Stimulated activated CD8-positive, alpha-beta memory T cell treated with anti-CD3 and anti-CD28 coated beads, Interleukin-12 subunit alpha, Interleukin-12 subunit beta, amount 100 ng/mL, for 24 hours (primary cell): ENCODE measurements around the gene NEK11.
"Not testable (repeated sequence)": the region's sequence is repeated elsewhere in the genome, so short reads cannot be mapped to it uniquely, and the experiment has no call there.

ENCODE experiments used
- DNase-seq: peaks from one replicate; pipeline ENCODE4 v3.0.0-alpha.2; 2020; ENCODE audit errors: extremely low read depth

The NEK11 gene

DNA sequence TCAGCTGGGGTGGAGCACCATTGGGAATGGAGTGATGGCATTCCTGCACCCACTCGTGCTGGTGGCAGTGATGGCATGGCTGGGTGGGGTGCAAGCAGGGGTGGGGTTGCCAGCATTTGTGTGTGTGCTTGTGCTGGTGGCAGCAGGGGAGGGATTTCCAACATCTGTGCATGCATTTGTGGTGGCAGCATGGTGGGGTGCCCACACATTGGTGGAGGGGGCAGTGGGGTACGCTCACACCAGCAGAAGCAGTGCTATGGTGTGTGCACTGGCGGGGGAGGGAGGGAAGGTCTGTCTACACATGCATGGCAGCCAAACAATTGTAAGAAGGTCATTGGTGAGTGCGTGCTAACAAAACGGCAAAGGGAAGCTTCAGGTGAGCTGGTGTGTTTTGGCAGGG lies 278.2 kb downstream of the NEK11 start:
- no peak for DNase-seq

DNA sequence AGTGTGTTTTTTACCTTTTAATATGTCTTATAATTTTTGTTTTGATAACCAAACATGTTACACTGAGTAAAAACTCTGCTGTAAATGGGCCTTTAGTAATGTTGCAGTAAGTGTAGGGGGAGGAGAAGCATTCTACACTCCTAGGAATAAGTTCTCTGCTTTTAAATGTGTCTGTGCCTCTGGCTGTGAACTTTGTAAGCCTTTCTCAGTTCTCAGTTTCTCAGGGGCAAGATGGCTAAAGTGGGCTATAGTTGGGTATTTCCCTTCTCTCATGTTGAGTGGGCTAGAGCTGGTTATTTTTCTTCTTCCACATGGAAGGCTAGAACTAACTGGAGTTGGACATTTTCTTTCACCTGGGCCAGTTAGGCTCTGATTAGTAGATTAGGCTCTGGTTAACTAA lies 279.6 kb downstream of the NEK11 start:
- DNase-seq, result no peak

DNA sequence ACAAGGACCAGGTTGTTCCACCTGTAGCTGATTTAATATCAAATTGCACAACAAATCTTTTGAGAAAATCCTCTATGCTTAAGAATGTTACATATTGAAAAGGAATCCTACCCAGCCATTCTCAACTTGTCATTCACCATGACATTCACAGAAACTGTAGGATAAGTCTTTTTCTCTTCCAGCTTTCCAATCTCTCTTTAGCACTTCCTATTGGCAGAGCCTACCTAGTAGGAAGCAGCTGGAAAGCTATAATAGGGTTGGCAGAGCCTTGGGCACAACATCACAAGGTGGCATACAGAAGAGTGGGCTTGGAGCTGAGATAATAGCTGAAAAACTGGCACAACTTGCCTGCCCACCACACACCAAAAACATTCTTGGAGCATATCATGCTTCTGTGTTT lies 287.6 kb downstream of the NEK11 start:
- DNase-seq, result no peak

DNA sequence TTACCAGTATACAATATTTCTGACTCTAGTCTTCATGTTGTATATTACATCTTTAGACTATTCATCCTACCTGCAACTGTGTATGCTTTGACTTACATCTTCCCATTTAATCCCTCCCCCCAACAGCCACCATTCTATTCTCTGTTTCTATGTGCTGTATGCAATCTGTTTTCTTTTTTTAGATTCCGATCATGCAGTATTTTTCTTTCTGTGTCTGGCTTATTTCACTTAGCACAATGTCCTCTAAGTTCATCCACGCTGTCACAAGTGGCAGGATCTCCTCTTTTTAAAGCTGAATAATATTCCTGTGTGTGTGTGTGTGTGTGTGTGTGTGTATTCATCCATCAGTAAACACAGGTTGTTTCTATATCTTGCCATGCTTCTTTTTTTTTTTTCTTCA lies 288.5 kb downstream of the NEK11 start:
- DNase-seq, result no peak

DNA sequence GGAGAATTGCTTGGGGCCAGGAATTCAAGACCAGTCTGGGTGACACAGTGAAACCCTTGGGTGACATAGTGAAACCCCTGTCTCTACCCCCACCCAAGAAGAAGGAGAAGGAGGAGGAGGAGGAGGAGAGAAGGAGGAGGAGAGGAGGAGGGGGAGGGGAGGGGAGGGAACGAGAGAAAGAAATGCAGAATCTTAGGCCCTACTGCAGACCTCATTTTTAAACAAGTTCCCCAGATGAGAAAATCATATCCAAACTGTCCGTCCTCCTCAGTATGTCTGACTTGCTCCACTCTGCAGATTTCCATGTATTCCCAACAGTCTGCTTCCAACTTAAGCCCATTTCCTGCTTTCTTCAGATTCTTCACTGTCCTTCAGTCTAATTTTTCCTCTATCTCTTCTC lies 291.0 kb downstream of the NEK11 start:
- DNase-seq, result no peak

DNA sequence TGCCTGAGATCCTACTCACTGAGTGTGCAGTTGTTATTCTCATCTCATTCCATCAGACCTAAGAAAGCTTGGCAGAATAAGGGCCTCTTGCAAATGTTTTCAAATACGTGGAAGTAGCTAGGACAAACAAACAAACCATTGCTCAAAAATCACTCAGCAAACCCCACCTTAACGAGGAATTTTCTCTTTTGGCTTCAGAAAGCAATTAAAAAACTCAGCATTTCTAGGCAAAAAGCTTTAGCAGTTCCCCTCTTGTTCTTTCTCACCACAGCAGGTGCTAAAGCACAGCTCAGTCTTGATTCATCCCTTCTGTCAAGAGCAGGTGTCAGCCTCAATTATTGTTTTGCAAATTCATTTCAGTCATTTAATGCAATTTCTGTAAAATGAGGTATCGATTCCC lies 296.3 kb downstream of the NEK11 start:
- no peak for DNase-seq

DNA sequence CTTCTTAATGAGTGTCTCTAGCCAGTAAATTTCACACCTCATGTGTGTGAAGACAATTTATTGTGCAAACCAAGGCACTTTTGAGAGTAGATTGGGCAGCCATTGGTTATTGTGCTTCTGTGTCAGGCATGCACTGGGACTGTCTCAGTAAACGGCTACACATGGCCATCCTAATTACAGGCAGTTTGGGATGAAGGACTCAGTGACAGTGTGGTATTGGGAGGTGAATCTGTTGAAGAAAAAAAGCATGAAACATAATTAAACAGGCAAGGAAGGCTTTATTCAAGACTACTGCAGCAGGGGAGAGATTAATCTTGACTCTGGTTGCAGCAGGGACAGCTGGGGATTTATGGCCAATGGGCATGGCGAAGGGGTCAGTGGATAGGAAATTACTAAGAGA lies 297.1 kb downstream of the NEK11 start:
- DNase-seq, result no peak

DNA sequence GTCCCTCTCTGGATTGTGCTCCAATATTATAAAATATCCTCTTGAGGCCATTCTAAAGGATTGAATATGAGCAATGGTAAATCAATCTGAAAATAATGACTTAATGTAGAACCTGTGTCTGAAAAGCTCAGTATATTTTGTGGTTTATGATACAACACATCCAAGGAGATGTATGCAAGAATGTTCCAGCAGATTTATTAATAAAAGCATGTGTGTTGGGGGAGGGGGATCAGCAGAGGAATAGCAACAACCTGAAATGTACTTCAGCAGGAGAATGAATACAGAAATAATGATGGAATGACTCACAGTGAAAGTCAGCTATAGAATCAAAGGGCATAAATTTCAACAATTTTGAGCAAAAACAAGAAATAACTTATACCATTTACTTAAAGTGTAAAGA lies 298.2 kb downstream of the NEK11 start:
- DNase-seq, result no peak

DNA sequence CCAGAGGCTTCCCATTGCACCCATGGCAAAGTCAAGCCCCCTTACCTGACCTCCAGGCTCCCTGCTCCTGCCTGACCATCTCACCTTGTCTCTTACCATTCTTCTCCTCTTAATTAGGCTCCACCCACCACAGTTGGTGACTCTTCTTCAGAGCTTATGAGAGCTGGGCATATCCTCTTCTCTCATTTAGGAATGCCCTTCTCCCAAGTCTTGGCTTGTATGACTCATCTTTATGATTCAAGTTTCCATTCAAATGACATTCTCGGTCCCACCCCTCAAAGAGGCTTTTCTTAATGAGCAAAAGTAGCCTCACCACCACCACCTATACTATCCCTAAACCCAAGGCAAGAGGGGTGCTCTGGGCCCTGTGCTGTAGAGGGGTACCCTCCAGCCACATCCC lies 299.6 kb downstream of the NEK11 start:
- no peak for DNase-seq

DNA sequence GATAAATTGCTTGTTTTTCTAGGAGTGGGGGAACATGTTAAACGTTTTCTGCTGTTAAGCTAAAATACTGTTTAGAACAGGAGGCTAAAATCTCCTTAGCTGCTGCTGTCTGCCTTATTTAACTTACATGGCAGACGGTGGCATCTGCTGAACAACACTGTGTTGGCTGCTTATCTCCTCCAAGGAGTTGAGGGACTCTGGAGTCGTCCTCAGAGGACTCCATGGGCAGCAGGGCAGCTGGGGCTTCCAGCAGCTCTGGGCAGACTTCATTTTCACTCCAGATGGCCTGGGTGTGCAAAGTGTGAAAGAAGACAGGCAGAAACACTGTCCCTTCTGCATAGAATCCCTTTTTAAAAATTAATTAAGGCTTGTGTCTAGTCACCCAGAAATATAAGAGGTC lies 302.0 kb downstream of the NEK11 start:
- no peak for DNase-seq

DNA sequence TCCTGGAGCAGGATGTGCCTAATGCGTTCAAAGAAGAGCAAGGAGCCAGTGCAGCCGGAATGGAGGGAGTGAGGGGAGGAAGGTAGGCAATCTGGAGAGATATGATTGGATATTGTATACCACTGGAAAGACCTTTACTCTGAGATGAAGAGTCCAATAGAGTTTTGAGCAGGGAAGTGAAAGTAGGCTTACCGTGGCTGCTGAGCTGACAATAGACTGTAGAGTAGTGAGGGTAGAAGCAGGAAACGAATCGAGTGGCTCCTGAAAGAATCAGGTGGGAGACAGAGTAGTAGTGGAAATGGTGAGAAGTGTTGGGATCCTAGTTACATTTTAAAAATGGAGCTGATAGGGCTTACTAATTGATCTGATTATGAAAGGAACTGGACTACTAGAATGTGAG lies 303.1 kb downstream of the NEK11 start:
- DNase-seq, result no peak

DNA sequence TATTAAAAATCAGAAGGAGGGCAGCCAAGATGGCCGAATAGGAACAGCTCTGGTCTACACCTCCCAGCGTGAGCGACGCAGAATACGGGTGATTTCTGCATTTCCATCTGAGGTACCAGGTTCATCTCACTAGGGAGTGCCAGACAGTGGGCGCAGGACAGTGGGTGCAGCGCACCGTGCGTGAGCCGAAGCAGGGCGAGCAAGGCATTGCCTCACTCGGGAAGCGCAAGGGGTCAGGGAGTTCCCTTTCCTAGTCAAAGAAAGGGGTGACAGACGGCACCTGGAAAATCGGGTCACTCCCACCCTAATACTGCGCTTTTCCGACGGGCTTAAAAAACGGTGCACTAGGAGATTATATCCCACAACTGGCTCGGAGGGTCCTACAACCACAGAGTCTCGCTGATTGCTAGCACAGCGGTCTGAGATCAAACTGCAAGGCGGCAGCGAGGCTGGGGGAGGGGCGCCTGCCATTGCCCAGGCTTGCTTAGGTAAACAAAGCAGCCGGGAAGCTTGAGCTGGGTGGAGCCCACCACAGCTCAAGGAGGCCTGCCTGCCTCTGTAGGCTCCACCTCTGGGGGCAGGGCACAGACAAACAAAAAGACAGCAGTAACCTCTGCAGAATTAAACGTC lies 304.9 kb downstream of the NEK11 start:
- not testable (repeated sequence) for DNase-seq

DNA sequence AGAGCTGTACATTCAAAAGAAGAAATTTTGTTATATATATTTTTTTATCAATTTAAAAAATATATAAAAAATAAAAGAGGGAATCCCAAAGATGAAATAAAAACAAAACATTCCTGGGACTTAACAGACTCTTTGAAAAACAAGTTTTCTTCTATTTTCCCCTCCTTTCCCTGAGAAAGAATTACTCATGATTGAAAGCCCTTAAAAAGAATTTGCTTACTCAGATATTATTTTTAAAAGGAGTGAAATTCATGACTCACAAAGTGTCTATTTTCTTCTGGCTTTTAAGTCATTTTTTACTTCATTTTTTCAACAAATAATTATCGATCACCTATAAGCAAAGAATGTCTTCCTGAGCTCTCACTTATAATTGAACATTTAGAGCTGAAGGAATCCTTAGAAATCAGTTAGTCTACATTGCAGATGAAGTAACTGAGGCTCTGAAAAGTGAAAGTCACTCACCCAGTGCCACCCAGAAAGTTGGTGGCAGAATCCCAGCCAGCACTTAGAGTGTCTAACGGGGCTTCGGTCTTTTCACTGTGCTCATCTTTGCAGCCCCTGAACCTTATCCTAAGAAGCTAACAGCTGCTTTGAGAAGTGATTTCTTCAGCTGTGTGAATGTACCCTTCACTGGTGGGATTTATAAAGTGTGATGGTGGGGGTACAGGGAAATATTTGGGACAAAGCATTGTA lies 312.4 kb downstream of the NEK11 start:
- DNase-seq, result no peak

DNA sequence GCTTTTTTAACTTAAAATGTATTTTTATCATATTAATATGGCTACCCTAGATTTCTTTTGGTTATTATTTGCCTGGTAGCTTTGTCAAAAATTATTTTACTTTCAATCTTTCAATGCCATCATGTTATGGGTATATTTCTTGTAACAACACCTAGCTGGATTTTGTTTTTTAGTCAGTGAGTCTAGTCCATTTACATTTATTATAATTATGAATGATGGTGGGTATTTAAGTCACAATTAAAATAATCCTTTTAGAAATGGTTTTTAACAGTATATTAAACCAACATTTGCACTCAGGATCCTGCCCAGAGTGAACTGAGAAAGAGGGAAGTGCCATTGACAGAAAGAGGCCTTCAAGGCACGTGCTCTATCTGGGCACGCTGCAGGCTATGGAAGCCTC lies 315.1 kb downstream of the NEK11 start:
- no peak for DNase-seq

DNA sequence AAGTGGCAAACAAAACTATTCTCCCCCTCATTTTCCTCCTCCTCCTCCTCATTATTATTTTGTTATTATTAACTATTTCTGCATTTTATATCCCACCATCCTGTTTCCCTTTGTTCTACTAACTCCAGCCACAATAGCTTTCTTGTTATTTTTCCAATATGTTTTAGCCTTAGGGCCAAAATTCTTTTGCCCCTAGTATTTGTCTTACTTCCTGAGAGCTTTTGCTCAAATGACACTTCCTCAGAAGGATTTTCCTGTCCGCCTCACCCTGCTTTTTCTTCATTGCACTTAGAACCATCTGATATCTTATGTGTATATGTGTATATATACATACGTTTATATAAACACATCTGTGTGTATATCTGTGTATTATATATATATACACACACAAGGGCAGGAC lies 322.2 kb downstream of the NEK11 start:
- DNase-seq, result no peak

DNA sequence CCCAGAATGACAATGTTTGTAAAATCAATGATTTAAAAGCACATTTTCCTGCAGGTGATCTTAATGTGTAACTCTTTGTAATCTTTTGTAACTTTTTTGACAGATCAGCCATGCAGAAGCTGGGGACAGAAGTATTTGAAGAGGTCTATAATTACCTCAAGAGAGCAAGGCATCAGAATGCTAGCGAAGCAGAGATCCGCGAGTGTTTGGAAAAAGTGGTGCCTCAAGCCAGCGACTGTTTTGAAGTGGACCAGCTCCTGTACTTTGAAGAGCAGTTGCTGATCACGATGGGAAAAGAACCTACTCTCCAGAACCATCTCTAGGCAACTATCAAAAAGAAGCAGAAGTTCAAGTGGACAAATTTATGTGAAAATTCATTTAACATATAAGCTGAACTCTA lies 322.8 kb downstream of the NEK11 start:
- no peak for DNase-seq

DNA sequence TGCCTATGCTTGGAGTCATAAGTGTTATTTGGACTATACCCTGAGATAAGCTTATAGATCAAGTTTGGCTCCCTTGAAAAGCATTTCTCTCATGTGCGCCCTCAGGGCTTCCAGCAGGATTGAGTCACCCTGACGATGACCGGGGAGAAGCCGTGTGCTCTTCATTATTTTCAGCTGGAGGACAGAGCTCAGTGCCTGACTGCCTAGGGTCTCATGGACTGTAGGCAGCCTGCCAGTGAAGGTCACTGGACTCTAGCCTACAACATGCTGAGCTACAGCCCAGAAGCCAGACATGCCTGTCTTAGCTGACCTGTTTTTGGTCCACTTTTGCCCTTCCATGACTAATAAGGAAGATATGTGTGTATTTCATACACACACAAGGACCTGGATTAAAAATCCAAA lies 323.3 kb downstream of the NEK11 start:
- DNase-seq, result no peak

DNA sequence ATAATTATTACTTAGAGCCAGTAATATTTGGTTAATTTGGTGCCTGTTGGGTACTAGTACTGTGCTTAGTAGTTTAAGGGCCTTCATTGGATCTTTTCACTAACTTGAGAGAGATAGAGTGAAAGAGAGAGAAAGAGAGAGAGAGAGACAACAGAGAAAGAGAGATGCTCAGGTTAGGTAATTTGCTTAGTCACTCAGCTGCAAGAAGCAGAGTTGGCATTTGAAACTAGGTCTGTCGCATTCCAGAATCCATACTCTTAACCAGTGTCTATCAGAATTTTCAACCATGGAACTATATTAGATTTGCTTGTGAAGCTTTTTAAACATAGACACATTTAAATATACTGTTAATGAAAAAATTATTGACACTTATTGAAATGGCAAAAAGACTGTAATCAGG lies 323.8 kb downstream of the NEK11 start:
- no peak for DNase-seq

DNA sequence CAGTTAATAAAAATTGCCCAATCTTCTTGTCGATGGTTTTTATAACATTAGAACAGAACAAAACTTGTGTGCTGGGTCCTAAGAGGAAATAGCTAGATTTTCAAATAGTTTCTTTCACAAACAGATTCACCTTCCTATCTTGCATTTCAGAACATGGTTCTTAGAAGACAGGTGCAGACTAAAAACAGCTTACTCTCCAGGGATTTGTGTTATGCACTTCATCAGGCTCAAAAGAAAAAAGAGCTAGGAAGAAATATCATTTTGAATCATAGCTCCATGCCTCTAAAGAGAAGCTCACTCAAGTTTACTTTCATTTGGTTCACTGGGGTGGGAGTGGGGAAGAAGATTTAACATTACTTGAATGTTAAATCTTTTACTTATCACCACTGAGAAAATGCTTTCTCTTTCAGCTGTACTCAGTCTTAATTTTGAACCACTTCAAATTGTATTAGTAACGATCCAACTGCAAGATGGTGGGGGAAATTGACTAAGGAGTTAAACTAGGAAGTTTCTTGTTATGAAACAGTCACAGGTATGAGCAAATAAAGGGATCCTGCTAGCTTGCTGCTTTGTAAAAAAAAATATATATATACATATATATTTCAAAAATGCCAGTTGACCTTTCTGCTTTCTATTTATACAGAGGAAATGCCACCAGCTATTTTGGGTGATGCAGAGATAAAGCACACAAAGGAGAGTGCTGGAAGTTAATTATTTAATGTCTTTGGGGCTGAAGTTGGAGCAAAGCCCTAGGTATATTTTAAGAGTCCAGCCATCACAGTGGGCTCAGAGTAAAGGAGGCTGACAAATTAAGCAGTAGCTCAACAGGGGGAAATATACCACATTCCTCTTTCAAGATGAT lies 326.6 kb downstream of the NEK11 start:
- no peak for DNase-seq

DNA sequence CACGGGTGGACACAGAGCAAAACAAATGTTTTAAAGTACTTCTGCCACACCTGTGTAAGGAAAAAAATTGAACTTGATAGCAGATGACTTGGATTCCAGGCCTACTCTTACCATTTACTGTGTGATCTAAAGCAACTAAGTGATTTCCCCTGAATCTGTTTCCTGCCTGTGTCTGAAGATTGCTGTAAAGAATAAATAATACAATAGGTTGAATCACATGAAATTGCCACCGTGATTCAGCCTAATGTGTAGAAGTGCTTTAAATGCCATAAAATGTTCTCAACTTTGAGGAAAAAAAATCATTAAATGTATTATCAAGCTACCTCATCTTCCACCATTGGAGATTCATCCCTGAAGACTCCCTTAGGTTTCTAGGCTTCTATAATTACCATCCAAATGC lies 327.3 kb downstream of the NEK11 start:
- DNase-seq, result no peak

DNA sequence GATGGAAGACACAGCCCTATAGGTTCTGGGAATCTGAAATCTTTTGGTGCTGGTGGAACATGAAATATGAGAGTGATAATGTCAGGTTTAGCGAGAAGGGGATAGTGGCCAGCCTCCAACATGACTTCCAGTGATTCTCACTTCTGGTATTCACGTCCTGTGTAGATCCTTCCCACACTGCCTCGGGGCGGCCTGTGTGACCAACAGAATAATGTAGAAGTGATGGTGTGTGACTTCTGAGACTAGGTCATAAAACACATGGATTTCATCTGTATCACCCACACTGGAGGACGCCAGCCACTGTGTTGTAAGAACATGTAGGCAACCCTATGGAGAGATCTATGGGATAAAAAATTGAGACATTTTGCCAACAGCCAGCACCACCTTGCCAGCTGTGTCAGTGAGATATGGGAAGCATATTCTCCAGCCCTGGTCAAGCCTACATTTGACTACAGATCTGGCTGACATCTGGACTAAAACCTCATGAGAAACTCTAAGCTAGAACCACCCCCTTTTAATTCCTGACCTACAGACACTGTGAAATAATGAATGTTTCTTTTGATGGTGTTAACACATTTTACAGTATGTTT lies 329.4 kb downstream of the NEK11 start:
- no peak for DNase-seq

DNA sequence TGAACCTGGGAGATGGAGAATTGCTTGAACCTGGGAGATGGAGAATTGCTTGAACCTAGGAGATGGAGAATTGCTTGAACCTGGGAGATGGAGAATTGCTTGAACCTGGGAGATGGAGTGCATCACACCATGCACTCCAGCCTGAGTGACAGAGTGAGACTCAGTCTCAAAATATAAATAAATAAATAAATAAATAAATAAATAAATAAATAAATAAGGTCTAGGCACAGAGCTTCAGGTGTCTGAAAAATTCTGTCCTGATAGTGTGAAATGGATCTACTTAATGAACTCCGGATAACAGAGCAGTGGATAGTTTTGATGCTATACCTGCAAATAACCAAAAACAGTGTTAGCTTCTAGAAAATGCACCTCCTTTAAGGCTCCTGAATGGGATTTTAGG lies 330.6 kb downstream of the NEK11 start:
- DNase-seq, result no peak
